Activated CD8-positive, alpha-beta T cell treated with anti-CD3 and anti-CD28 coated beads, Interleukin-2, amount 10 ng/mL, durations not matched to agents 7 days and 5 days (primary cell): Measurements from ENCODE around the gene PRDM2. TPM values are rescaled to one million over a fixed set of nuclear protein-coding genes. Genes with fewer than 3 reads are reported as not detected.

Source experiments
- ATAC-seq: fragments of 150-1000 bp; cut with Tn5 transposase; one replicate; pipeline ENCODE4 v1.10.0; 2021; ENCODE audit warnings: moderate library complexity
- CTCF ChIA-PET: fragments of 350-600 bp; sonication (Branson Sonifier 250); formaldehyde crosslinking; loops from one replicate; lab custom pipeline; 2021; ENCODE audit warnings: antibody characterized with exemption; lab: Charles Lee
- POLR2A ChIA-PET: fragments of 350-600 bp; sonication (Branson Sonifier 250); formaldehyde crosslinking; loops from one replicate; lab custom pipeline; 2021; ENCODE audit warnings: antibody characterized with exemption; lab: Charles Lee
- DNase-seq: peaks from one replicate; pipeline ENCODE4 v3.0.0-alpha.2; 2020
- H3K27ac Mint-ChIP-seq: one replicate; pipeline ENCODE4 v1.8.0; 2021; ENCODE audit warnings: mild to moderate bottlenecking, mixed read lengths
- H3K27me3 Mint-ChIP-seq: one replicate; pipeline ENCODE4 v1.8.0; 2021; ENCODE audit warnings: low read depth, mixed read lengths
- H3K36me3 Mint-ChIP-seq: one replicate; pipeline ENCODE4 v1.8.0; 2021; ENCODE audit warnings: low read depth, mixed read lengths
- H3K4me1 Mint-ChIP-seq: one replicate; pipeline ENCODE4 v1.8.0; 2021; ENCODE audit warnings: low read depth, mixed read lengths
- H3K4me3 Mint-ChIP-seq: one replicate; pipeline ENCODE4 v1.8.0; 2021; ENCODE audit warnings: mild to moderate bottlenecking, mixed read lengths
- H3K9me3 Mint-ChIP-seq: one replicate; pipeline ENCODE4 v1.8.0; 2022; ENCODE audit warnings: mixed read lengths; ENCODE audit not compliant: insufficient read depth
- total RNA-seq, 2 experiments: library from RNA; stranded (reverse); gene quantifications; one replicate each; pipeline ENCODE4 v1.2.3, GENCODE V29; 2021

PRDM2 gene
- total RNA-seq, 2 experiments from 2014 or later = 49.3 to 50.4 TPM

DNA sequence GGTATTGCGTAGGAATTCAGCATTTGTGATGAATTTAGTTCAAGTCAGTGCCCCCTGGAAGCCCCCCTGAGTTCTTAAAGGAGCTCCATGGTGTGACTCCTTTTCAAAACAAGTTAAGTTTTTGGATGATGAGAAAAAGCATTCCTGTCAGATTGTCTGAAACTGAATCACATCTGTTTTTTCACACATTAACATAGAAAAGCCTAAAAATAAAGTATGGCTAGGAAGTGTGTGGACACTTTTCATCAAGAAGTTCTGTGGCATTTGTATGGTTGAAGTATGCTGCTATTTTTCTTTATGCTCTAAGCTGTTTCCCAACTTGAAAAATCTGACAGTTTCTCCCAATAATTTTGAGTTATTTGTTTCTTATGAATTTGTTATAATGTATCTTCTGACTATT is 33.7 kb downstream of the PRDM2 start:
- Mint-ChIP-seq H3K27ac (peak overlapping the region; percentile 86), H3K4me3 (peak overlapping the region; percentile 61), H3K27me3 (no peaks in the 10 kb centered on the region), H3K9me3 (no peaks in the 10 kb centered on the region), H3K36me3 (peaks cover 11% of the 10 kb centered on the region), H3K4me1 (peaks cover 70% of the 10 kb centered on the region)
- DNase-seq (no peak), ATAC-seq (no peak)
- POLR2A ChIA-PET = interaction anchor here (0.6 to 7.3 kb wide), 5 partner anchors 10 to 49 kb away, joined by 3 to 70 read pairs (median 3); no protein-coding TSS in a partner anchor
- CTCF ChIA-PET = interaction anchor here (0.8 to 2.7 kb wide), 5 partner anchors 9 to 33 kb away, joined by 3 to 16 read pairs (median 4); no protein-coding TSS in a partner anchor

DNA sequence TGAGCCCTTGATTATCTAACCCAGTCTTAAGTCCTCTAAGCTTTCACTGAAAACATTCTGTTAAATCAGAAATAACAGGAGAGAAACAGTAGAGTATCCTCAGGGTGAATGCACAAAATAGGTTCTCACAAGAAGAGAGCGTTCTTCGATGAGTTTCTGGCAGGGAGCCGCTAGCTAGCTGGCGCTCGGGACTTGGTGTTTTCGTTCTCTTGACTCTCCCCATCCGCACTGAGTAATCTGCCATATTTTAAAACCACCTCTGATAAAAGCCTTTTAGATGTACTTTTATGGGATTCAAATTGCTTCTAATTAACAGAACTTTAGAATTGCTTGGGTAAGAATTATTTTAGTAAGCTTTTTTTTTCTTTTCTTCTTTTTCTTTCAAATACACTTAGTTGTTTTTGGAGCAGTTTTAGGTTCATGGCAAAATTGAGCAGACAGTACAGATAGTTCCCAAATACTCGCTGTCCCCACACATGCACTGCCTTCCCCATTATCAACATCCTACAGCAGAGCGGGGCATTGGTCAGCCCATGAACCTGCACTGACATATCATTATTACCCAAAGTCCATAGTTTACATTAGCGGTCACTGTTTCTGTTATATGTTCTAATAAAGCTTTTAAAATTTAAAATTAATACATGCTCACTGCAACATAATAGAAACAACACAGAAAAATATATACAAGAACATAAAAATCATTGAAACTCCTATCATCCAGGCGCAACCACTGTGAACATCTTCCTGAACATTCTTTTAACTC is 35.4 kb downstream of the PRDM2 start:
- POLR2A ChIA-PET = interaction anchor here (0.8 to 0.9 kb wide), 2 partner anchors 14 to 33 kb away, joined by 4 to 5 read pairs; no protein-coding TSS in a partner anchor
- Mint-ChIP-seq H3K4me1 (peaks cover 60% of the 10 kb centered on the region), H3K36me3 (peaks cover 11% of the 10 kb centered on the region), H3K4me3 (no peak overlapping the region), H3K27ac (no peak overlapping the region), H3K9me3 (no peaks in the 10 kb centered on the region), H3K27me3 (no peaks in the 10 kb centered on the region)
- ATAC-seq (no peak), DNase-seq (no peak)
- CTCF ChIA-PET = interaction anchor here (1.2 to 1.5 kb wide), 3 partner anchors 9 to 42 kb away, joined by 3 to 9 read pairs (median 5); no protein-coding TSS in a partner anchor

DNA sequence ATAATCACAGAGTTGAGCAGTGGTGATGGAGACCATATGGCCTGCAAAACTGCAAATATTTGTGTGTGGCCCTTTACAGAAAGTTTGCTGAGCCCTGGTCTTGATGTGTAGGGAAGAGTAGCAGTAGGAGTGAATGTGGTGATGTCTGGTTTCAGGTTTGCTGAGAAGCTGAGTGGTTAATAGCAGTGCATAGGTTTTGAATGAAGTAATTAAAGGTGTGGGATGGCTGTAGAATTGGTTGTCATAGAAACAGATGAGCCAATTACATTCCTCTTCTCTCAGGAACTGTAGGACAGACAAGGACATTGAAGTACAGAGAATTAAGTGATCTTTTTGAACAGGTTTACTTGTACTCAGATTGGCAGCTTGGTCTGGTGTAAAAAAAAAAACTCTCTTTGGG is 37.4 kb downstream of the PRDM2 start:
- Mint-ChIP-seq H3K4me3 (no peak overlapping the region), H3K27ac (no peak overlapping the region), H3K9me3 (no peaks in the 10 kb centered on the region), H3K36me3 (peaks cover 7% of the 10 kb centered on the region), H3K4me1 (peaks cover 44% of the 10 kb centered on the region), H3K27me3 (no peaks in the 10 kb centered on the region)
- DNase-seq (no peak), ATAC-seq (peak; percentile 47)
- ChIA-PET POLR2A (interaction anchor here (1.6 kb wide), 1 partner anchor 12 kb away, joined by 6 read pairs; no protein-coding TSS in a partner anchor), CTCF (interaction anchor here (0.6 to 1.4 kb wide), 3 partner anchors 9 to 30 kb away, joined by 3 to 4 read pairs (median 3); no protein-coding TSS in a partner anchor)

DNA sequence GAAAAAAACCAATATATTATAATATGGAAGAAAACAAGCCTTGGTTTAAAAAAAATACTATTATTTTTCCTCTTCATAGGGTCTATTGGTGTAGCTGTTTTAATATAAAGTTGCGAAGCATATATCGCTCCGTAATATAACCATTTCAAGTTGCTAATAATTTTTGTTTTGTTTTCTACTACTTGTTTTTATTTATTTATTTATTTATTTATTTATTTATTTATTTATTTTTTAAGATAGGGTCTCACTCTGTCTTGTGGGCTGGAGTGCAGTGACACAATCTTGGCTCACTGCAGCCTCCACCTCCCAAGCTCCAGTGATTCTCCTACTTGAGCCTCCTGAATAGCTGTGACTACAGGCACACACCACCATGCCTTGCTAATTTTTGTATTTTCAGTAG is 46.4 kb downstream of the PRDM2 start:
- Mint-ChIP-seq H3K36me3 (peaks cover 28% of the 10 kb centered on the region), H3K4me3 (no peak overlapping the region), H3K9me3 (no peaks in the 10 kb centered on the region), H3K4me1 (peaks cover 18% of the 10 kb centered on the region), H3K27me3 (no peaks in the 10 kb centered on the region), H3K27ac (no peak overlapping the region)
- ChIA-PET POLR2A (interaction anchor here (0.6 kb wide), 1 partner anchor 48 kb away, joined by 3 read pairs; no protein-coding TSS in a partner anchor), CTCF (interaction anchor here (1.0 to 3.9 kb wide), 3 partner anchors 8 to 43 kb away, joined by 3 to 16 read pairs (median 12); no protein-coding TSS in a partner anchor)
- ATAC-seq (no peak), DNase-seq (no peak)

DNA sequence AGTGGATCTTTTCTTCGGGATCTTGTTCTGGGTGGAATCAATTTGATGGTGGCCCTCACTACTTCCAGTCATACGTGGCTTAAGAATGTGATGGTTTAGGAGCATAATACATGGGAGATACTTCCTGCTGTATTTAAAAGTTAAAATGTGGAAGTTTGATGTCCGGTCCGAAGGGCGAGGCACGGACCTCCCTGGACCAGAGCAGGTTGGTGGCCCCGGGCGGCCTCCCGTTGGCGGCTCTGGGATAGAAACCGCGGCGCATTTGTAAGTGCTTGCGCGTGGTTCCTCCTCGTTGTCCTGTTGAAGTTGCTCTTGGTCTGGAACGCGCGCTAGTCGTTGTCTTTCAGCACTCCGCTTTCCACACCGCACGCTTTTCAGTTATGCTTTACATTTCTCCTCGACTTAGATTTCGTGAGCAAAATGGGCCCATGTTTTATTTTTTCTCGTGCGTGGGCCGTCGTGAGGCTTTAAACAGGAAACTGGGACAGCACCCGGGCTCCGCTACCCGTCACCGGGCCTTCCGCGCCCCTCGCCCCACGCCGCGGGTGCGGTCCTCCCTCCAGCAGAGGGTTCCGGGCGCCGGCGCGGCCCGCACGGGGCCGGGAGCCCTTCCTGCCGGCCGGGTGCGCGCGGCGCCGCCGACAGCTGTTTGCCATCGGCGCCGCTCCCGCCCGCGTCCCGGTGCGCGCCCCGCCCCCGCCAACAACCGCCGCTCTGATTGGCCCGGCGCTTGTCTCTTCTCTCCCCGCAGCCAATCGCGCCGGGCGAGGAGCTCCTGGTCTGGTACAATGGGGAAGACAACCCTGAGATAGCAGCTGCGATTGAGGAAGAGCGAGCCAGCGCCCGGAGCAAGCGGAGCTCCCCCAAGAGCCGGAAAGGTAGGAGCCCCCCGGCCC is 48.9 kb downstream of the PRDM2 start:
- Mint-ChIP-seq H3K27me3 (no peaks in the 10 kb centered on the region), H3K4me3 (peak overlapping the region; percentile 87), H3K9me3 (no peaks in the 10 kb centered on the region), H3K27ac (peak overlapping the region; percentile 93), H3K4me1 (peaks cover 42% of the 10 kb centered on the region), H3K36me3 (peaks cover 34% of the 10 kb centered on the region)
- peak; percentile 95 for ATAC-seq
- ChIA-PET CTCF (interaction anchor here (0.9 to 3.9 kb wide), 8 partner anchors 9 to 48 kb away, joined by 3 to 16 read pairs (median 4); no protein-coding TSS in a partner anchor), POLR2A (interaction anchor here (0.8 to 1.6 kb wide), 14 partner anchors 8 to 55 kb away, joined by 3 to 32 read pairs (median 6); no protein-coding TSS in a partner anchor)
- DNase-seq = peak; percentile 96

DNA sequence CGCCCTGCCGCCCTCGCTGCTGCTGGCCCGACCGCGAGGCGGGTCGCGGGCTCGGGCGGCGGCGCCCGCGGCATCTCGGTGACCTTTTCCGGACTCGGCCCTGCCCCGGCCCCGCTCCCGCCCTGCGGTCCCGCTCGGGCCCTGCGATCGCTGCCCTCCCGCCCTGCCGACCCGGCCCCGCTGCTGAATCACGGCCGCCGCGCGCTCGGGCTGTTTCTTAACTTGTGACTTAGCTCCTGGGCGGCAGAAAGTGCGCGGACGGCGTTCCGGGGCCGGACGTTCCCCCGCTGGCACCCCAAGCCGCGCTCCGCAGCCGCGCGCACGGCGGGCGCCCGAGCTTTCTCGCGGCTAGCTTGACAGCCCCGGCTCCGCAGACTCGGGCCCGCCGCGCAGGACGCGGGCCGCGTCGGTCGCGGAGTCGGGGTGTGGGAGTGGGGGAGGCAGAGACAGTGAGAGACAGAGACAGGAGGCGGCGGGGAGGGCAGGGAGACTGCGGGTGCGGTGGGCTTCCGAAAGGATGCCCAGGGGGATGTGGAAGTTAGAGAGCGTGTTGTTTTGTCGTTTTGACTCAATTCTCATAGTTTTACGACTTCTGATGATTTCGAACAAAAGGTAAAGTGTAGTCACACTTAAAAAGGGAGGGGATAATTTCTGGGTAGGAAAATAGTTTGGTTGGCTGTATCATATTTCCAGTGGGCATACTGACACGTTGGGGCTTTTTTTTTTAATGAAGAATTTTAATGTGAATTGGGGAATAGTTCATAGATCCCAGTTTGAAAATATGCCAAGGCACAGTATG is 49.8 kb downstream of the PRDM2 start:
- no peaks in the 10 kb centered on the region for H3K9me3 Mint-ChIP-seq
- H3K4me1 Mint-ChIP-seq = peaks cover 51% of the 10 kb centered on the region
- peak; percentile 59 for DNase-seq
- ATAC-seq = peak; percentile 46
- no peaks in the 10 kb centered on the region for H3K27me3 Mint-ChIP-seq
- peaks cover 42% of the 10 kb centered on the region for H3K36me3 Mint-ChIP-seq
- CTCF ChIA-PET = interaction anchor here (0.9 to 3.9 kb wide), 8 partner anchors 8 to 49 kb away, joined by 3 to 16 read pairs (median 4); no protein-coding TSS in a partner anchor
- POLR2A ChIA-PET = interaction anchor here (0.8 to 1.6 kb wide), 14 partner anchors 9 to 56 kb away, joined by 3 to 32 read pairs (median 6); no protein-coding TSS in a partner anchor
- H3K4me3 Mint-ChIP-seq = peak overlapping the region; percentile 99
- H3K27ac Mint-ChIP-seq = peak overlapping the region; percentile 97

DNA sequence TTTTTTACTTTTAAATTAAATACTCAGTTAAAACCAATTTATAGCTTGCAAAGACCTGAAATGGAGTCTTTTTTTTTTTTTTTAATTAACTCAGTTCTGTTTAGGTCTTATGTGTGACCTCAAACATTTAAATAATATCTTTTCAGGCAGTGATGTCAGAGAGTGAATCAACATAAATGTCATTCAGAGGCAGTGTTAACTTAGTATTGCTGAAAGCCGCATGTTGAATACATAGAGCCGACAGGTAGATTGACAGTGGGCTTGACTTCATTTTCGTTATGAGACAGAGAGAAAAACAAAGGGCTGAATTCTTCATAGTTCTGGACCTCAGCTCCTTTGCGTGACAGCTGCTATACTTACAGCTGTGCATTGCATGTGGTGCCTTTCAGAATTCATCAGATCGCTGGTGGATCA is 51.5 kb downstream of the PRDM2 start:
- Mint-ChIP-seq H3K4me1 (peaks cover 57% of the 10 kb centered on the region), H3K4me3 (peak overlapping the region; percentile 18), H3K27me3 (no peaks in the 10 kb centered on the region), H3K36me3 (peaks cover 47% of the 10 kb centered on the region), H3K27ac (no peak overlapping the region), H3K9me3 (no peaks in the 10 kb centered on the region)
- ATAC-seq = no peak
- POLR2A ChIA-PET = interaction anchor here (1.0 kb wide), 2 partner anchors 9 to 51 kb away, joined by 3 to 5 read pairs; no protein-coding TSS in a partner anchor
- CTCF ChIA-PET = interaction anchor here (1.1 to 1.3 kb wide), 3 partner anchors 13 to 85 kb away, joined by 3 to 8 read pairs (median 4); no protein-coding TSS in a partner anchor
- no peak for DNase-seq

DNA sequence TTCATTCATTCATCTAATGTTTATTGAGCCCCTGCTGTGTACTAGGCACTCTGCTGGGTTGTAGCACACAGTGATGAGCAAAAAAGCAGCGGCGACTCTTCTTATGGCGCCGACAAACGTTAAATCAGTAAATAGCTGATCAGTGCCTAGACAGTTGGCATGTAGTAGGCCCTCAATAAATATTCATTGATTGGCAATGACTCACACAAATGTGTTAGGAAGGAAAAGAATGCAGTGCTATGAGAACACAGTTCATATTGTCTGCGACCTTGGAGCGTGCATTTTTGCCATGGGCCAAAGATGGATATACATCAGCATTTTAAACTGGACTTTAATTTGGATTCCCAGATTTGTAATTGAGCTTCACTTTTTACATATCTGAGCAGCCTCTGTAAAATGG is 52.0 kb downstream of the PRDM2 start:
- DNase-seq (no peak), ATAC-seq (no peak)
- Mint-ChIP-seq H3K27me3 (no peaks in the 10 kb centered on the region), H3K27ac (no peak overlapping the region), H3K4me1 (peaks cover 62% of the 10 kb centered on the region), H3K9me3 (no peaks in the 10 kb centered on the region), H3K4me3 (no peak overlapping the region), H3K36me3 (peaks cover 45% of the 10 kb centered on the region)
- ChIA-PET CTCF (interaction anchor here (1.1 to 1.3 kb wide), 3 partner anchors 13 to 86 kb away, joined by 3 to 8 read pairs (median 4); no protein-coding TSS in a partner anchor), POLR2A (interaction anchor here (1.0 kb wide), 1 partner anchor 51 kb away, joined by 3 read pairs; no protein-coding TSS in a partner anchor)

DNA sequence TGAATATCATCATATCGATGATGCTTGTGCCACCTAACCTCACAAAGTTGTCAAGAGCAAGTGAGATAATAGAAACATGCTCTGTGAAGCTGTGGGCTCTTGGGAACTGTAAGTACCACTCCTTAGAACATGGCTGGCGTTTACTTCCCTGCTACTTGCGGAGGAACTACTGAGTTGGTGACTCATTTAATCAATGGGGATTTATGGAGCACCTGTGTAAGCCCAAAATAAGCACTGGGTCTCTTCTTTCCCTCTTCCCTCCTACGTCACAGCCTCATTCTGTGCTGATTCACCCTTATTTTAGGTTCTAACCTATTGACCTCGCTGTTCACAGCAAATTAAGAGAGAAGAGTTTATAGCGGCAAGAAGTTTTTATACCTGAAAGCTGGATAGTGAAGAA is 52.9 kb downstream of the PRDM2 start:
- Mint-ChIP-seq H3K4me1 (peaks cover 65% of the 10 kb centered on the region), H3K9me3 (no peaks in the 10 kb centered on the region), H3K27me3 (no peaks in the 10 kb centered on the region), H3K36me3 (peaks cover 47% of the 10 kb centered on the region), H3K4me3 (no peak overlapping the region), H3K27ac (no peak overlapping the region)
- DNase-seq = no peak
- ATAC-seq = no peak
- POLR2A ChIA-PET = no interaction called here
- CTCF ChIA-PET = interaction anchor here (1.1 kb wide), 1 partner anchor 12 kb away, joined by 3 read pairs; no protein-coding TSS in a partner anchor

DNA sequence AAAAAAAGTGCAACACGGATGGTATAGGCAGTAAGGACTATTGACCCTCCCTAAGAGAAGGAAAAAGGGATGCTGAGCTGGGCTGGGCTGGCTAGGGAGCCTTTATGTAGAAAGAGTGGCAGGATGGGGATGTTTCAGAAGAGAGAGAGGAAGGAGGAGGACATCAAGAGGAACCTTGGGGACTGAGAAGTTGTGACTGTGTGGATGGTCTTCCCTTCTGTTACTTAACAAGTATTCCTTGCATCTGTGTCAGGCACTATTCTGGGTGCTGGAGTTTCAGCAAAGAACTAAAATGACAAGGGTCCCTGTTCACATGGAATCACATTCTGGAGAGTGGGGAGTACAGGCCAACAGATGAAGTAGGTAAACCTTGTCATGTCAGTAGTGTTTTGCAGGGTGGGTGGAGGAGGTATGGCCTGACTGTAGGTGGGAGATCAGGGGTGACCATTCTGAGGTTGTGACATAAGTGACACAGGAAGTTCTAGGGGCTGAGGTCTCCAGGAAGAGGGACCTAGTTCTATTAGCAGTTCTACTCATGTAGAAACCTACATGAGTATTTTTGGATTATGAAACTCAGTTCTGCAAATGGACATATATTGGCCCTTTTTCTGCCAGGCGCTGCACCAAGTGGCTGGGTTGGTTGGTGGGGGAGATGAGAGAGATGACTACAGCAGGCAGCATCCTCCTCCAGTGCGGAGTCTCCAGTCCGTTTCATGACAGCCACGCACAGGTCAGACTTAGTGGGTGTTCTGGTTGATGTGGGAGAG is 53.8 kb downstream of the PRDM2 start:
- no peaks in the 10 kb centered on the region for H3K9me3 Mint-ChIP-seq
- H3K27ac Mint-ChIP-seq = peak overlapping the region; percentile 70
- ChIA-PET CTCF (interaction anchor here (0.9 kb wide), 1 partner anchor 48 kb away, joined by 3 read pairs; no protein-coding TSS in a partner anchor), POLR2A (no interaction called here)
- no peak overlapping the region for H3K4me3 Mint-ChIP-seq
- DNase-seq = no peak
- peaks cover 57% of the 10 kb centered on the region for H3K4me1 Mint-ChIP-seq
- no peaks in the 10 kb centered on the region for H3K27me3 Mint-ChIP-seq
- no peak for ATAC-seq
- H3K36me3 Mint-ChIP-seq = peaks cover 41% of the 10 kb centered on the region
